Brain microvascular endothelial cell (primary cell): ENCODE measurements around the gene MFSD6.
"Not testable (repeated sequence)": the region's sequence is repeated elsewhere in the genome, so short reads cannot be mapped to it uniquely, and the experiment has no call there.

ENCODE experiments used
- DNase-seq: peaks from one replicate; pipeline ENCODE4 v3.0.0-alpha.2; 2020
- H3K27ac ChIP-seq: fragments of 250-450 bp; sonication (Bioruptor Pico); 2 replicates; pipeline ENCODE4 v1.5.1; 2020; ENCODE audit warnings: mild to moderate bottlenecking, moderate library complexity
- H3K27me3 ChIP-seq: fragments of 250-450 bp; sonication (Bioruptor Pico); replicated peaks from 2 replicates; pipeline ENCODE4 v1.5.1; 2020; ENCODE audit warnings: mild to moderate bottlenecking
- H3K36me3 ChIP-seq: fragments of 250-450 bp; sonication (Bioruptor Pico); replicated peaks from 2 replicates; pipeline ENCODE4 v1.5.1; 2020; ENCODE audit warnings: mild to moderate bottlenecking
- H3K4me3 ChIP-seq: 2 replicates; pipeline ENCODE4 v1.5.1; 2011; ENCODE audit warnings: low read depth, mild to moderate bottlenecking, control low read depth, low read length, moderate library complexity
- in situ Hi-C: cut with HindIII; loops from 2 replicates; pipeline ENCODE4 v1.10.0; 2017; ENCODE audit warnings: low sequenced_read_pairs, low pct_ligation_motif_present
- TF ChIP-seq, protein P1 (sequence below): IDR thresholded peaks from 2 replicates; pipeline ENCODE4 v1.5.1; 2011; ENCODE audit warnings: low read depth, mild to moderate bottlenecking, moderate library complexity, low read length, control low read depth, inconsistent platforms; ENCODE audit errors: missing control alignments

Gene MFSD6

DNA sequence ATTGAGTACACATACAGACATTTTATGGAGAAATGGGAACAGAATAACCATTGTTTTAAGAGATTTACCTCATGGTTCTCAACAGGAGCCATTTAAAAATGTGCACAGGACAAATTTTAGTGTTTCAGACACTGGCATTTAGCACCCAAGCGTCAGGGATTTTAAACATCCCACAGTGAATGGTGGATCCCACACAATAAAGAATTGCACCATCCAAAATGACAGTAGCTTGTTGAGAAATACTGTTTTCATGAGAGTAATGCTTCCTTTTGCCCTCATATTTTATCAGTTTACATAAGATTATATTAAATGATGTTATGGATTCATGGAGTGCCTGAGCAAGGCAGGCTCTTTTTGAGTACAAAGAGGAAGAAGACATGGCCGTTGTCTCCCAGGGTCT is 54.0 kb downstream of the MFSD6 start:
- no peak overlapping the region for H3K27ac ChIP-seq
- H3K27me3 ChIP-seq = no peaks in the 10 kb centered on the region
- in situ Hi-C loops = no loop called here
- H3K4me3 ChIP-seq = no peak overlapping the region
- TF ChIP-seq, protein P1, sequence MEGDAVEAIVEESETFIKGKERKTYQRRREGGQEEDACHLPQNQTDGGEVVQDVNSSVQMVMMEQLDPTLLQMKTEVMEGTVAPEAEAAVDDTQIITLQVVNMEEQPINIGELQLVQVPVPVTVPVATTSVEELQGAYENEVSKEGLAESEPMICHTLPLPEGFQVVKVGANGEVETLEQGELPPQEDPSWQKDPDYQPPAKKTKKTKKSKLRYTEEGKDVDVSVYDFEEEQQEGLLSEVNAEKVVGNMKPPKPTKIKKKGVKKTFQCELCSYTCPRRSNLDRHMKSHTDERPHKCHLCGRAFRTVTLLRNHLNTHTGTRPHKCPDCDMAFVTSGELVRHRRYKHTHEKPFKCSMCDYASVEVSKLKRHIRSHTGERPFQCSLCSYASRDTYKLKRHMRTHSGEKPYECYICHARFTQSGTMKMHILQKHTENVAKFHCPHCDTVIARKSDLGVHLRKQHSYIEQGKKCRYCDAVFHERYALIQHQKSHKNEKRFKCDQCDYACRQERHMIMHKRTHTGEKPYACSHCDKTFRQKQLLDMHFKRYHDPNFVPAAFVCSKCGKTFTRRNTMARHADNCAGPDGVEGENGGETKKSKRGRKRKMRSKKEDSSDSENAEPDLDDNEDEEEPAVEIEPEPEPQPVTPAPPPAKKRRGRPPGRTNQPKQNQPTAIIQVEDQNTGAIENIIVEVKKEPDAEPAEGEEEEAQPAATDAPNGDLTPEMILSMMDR = no peak
- H3K36me3 ChIP-seq = no peaks in the 10 kb centered on the region
- DNase-seq = no peak

DNA sequence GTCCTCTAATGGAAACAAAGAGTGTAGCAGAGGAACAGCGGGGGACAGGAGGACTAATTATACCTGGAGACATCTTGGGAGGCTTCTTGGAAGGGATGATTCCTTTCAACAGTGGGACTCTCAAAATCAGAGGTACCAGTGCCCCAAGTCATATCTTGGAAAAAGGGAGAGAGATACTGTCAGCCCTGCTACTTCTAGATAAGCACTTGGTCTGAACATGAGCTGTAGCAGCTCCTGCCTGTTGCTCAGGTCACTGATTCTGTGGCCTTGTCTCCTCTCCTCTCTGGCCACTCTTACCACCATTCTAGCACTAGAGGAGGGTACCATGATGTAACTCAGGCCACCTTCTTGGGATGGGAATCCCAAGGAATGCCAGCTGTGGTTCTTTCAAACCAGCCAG is 54.5 kb downstream of the MFSD6 start:
- in situ Hi-C loops = no loop called here
- TF ChIP-seq, protein P1 = no peak
- H3K27me3 ChIP-seq = no peaks in the 10 kb centered on the region
- no peak overlapping the region for H3K27ac ChIP-seq
- H3K4me3 ChIP-seq = no peak overlapping the region
- no peak for DNase-seq
- H3K36me3 ChIP-seq = no peaks in the 10 kb centered on the region

DNA sequence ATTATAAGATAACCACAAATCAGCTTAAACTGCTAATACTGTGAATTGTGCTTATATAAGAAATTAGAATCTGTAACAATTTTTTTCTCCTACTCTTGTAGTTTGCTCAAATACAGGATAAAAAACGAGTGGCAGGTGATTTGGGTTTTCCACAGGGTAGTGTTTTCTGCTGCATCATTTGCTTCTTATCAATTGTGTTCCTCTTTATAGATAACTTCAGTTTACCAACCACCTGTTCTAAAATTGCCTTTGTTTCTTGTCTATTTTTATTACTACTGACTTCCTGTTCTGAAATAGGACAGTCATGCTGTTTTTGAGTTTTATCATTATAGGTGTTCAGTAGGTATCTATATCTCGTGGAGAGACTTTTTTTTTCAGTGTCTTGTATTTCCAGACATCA is 56.9 kb downstream of the MFSD6 start:
- Histone ChIP-seq H3K27ac (no peak overlapping the region), H3K4me3 (no peak overlapping the region), H3K36me3 (no peaks in the 10 kb centered on the region), H3K27me3 (no peaks in the 10 kb centered on the region)
- TF ChIP-seq, protein P1 = no peak
- no peak for DNase-seq
- in situ Hi-C loops = no loop called here

DNA sequence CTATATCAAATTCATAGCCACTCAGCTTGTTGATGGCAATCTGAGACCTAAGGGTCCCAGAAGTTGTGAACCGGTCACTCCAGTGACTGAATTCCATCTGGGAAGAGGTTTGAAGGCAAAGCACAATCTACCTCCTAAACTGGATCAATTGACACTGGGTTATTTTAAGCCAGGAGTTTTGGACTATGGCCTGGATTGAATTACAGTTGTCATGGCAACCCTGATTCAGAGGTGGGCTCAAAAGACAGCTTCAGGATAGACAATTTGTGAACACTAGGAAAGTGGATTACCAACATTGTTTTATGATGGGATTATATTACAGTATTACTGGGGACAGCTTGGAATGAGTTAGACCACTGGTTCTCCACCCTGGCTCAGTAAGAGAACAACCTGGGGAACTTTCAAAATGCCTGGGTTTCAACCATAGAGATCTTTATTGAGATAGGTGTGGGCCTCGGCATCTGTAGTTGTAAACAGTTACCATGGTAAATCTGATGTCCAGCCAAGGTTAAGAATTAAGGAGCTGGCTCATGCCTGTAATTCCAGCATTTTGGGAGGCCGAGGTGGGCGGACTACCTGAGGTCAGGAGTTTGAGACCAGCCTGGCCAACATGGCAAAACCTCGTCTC is 58.8 kb downstream of the MFSD6 start:
- Histone ChIP-seq H3K36me3 (no peaks in the 10 kb centered on the region), H3K4me3 (no peak overlapping the region), H3K27me3 (no peaks in the 10 kb centered on the region), H3K27ac (no peak overlapping the region)
- TF ChIP-seq, protein P1 = no peak
- DNase-seq = no peak
- in situ Hi-C loops = no loop called here

DNA sequence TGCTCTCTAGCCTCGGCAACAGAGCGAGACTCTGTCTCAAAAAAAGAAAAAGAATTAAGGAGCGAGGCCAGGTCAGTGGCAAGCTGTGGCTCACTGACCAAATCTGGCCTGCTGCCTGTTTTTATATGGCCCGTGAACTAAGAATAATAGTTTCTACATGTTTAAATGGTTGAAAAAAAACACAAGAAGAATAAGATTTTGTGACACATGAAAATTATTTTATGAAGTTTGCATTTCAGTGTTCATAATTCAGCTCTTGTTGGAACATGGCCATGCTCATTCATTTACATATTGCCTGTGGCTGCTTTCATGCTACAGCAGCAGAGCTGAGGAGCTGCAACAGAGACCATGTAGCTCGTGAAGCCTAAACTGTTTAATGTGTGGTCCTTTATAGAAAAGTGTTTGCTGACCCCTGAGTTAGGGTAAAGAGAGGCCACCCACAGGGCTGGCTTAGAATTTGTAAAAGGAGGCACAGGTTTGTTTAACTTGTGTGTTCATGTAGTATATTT is 59.5 kb downstream of the MFSD6 start:
- Histone ChIP-seq H3K36me3 (no peaks in the 10 kb centered on the region), H3K27ac (no peak overlapping the region), H3K27me3 (no peaks in the 10 kb centered on the region), H3K4me3 (no peak overlapping the region)
- TF ChIP-seq, protein P1 = no peak
- in situ Hi-C loops = no loop called here
- DNase-seq = no peak

DNA sequence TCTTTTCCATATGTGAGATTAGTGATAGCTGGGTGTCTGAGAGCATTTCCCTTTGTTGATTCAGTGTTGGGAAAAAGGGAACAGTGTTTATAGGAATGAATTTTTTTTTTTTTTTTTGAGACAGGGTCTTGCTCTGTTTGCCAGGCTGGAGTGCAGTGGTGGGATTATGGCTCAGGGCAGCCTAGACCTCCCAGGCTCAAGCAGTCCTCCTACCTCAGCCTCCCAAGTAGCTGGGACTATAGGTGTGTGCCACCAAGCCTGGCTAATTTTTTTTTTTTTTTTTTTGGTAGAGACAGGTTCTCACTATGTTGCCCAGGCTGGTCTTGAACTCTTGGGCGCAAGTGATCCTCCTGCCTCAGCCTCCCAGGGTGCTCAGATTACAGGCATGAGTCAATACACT is 60.2 kb downstream of the MFSD6 start:
- in situ Hi-C loops, DNase-seq, H3K27me3 ChIP-seq, H3K4me3 ChIP-seq, H3K36me3 ChIP-seq: not testable (repeated sequence)
- peak overlapping the region; percentile 40 for H3K27ac ChIP-seq
